ENCODE data around the gene IGF1R.
A peak's percentile ranks its signal among the peaks of the same experiment; 100 is the strongest.

Gene IGF1R

GRCh38 chr15:98802187-98802586, 153.8 kb downstream of the IGF1R start:
- in situ Hi-C loops (cut with MboI; ENCODE audit: low pct_unique_long_range_greater_than_20kb, low sequenced_read_pairs) = no loop called here
- no peak for DNase-seq

- in situ Hi-C loops (cut with MboI; ENCODE audit: low pct_unique_long_range_greater_than_20kb, low sequenced_read_pairs) = no loop called here
- no peak for DNase-seq
Observed at GRCh38 chr15:98803228-98804056, 155.1 kb downstream of the IGF1R start.

DNA sequence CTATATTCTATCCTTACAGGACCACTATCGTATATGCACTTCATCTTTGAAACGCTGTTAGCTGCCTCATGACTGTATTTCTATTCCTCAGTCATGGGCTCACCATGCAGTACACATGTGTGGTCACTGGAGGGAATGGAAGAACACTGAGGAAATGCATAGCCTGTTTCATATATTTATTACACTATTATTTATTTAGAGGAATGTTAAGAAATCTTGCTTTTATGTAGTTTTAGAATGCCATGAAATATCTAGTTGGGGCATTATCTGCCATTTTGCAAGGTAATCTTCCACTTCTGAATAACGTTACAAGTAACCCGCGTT, 155.7 kb downstream of the IGF1R start:
- no peak for DNase-seq
- in situ Hi-C loops (cut with MboI; ENCODE audit: low pct_unique_long_range_greater_than_20kb, low sequenced_read_pairs) = no loop called here

GRCh38 chr15:98805434-98806274, 157.3 kb downstream of the IGF1R start:
- DNase-seq = no peak
- in situ Hi-C loops (cut with MboI; ENCODE audit: low pct_unique_long_range_greater_than_20kb, low sequenced_read_pairs) = no loop called here

GRCh38 chr15:98806275-98806895, 158.0 kb downstream of the IGF1R start:
- in situ Hi-C loops (cut with MboI; ENCODE audit: low pct_unique_long_range_greater_than_20kb, low sequenced_read_pairs) = no loop called here
- no peak for DNase-seq

DNA sequence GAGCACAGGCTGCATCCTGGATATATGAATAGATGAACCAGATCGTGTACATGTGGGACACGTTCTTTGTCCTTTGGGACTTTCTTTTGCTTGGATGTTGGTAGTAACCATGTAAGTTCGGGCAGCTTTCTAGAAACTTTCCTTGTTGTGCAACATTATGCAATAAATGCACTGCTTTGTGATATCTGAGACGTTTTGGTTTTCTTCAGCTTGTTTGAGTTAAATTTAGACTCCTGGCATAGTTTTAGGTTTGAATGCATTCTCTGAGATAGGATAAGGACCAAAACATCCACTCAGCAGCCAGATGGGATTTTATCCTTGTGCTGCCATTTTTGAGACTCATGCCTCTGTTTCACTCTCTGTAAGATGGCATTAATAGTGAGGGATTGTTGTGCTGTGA, 158.9 kb downstream of the IGF1R start:
- in situ Hi-C loops (cut with MboI; ENCODE audit: low pct_unique_long_range_greater_than_20kb, low sequenced_read_pairs) = no loop called here
- no peak for DNase-seq

DNA sequence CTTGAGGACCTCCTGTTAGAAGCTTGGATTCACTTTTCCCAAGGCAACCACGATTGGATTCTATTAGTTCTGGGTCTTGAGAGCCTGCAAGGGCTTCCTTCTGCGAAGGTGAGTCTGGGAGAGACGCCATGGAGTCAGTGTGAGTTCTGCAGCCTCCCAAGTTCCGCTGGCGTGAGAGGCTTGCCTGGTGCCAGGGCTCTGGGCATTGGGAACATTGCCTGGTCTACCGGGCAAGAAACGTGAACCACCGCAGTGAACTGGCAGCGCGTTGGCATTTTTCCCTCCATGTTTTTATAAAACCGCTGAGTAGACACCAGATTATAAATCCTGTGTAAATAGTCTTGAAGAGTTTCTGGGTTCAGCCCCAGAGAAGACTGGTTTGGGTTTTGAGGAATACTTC, 160.9 kb downstream of the IGF1R start:
- no peak for DNase-seq
- in situ Hi-C loops (cut with MboI; ENCODE audit: low pct_unique_long_range_greater_than_20kb, low sequenced_read_pairs) = no loop called here

DNA sequence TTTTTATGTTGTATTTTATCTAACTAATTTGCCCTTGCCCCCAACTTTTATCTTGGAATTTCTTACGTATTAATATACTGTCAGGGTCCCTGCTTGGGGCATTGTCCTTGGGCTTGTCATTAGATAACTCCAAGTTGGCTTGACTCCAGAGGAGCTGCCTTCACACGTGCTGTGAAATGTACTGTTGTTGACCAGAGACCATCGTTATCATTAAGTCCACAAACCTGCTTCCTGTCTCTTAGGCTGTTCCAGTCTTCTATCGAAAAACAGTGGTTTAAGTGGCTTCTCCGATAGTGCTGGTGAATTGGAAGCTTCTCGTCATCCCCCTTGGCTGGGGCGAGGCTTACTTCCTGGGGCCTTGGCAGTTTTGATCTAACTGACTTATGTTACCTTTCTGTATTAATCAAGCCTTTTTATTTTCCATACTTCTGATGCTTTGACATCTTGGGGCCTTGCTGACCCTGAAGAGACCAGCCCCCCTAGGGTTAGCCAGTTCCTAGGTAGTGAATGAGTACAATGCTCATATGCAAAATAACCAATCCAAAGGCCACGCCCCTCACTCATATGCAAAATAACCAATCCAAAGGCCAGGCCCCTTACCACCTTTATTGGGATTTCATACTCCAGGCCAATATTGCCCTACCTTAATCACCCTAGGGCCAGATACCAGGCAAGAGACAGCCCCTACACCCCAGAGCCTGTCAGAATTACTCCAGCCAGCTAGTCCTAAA, 164.5 kb downstream of the IGF1R start:
- in situ Hi-C loops (cut with MboI; ENCODE audit: low pct_unique_long_range_greater_than_20kb, low sequenced_read_pairs) = no loop called here
- no peak for DNase-seq

DNA sequence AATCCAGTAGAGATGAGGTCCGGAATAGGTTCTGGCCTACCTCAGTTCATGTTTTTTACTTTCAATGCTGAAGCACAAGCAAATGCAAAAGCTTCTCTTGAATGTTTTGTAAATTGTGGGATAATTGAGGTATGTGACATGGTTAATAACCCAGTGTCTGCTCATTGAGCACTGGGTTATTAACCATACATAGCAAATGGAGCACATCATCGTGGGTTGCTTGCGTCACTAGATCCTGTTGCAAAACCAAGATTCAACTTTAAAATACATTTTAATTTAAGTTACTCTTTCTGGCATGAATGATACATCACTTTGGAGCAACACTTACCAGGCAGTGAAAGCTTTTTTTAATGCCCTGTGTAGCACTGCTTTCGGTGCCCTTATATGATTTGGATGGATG, 165.6 kb downstream of the IGF1R start:
- DNase-seq = no peak
- in situ Hi-C loops (cut with MboI; ENCODE audit: low pct_unique_long_range_greater_than_20kb, low sequenced_read_pairs) = no loop called here

DNA sequence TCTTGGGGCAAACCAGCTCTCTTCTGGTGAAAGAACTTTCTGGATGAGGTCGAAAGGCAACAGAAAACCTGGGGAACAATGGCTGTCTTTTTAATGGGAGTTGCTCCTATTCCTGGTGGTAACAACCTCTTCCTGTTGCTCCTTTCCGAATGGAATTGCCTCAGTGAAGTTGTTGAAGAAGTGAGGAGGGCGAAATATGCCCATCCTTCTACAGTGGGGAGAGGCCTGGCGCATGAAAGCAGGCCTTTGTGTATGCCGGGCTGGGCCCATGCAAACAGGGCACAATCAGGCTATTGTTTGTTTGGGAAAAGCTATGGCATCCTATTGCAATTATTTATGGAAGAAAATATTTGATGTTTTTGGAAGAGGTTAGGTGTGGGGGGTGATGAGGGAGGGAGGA, 166.9 kb downstream of the IGF1R start:
- DNase-seq = no peak
- in situ Hi-C loops (cut with MboI; ENCODE audit: low pct_unique_long_range_greater_than_20kb, low sequenced_read_pairs) = no loop called here

- in situ Hi-C loops (cut with MboI; ENCODE audit: low pct_unique_long_range_greater_than_20kb, low sequenced_read_pairs) = no loop called here
- no peak for DNase-seq
Observed at GRCh38 chr15:98817745-98818144, 169.4 kb downstream of the IGF1R start.

DNA sequence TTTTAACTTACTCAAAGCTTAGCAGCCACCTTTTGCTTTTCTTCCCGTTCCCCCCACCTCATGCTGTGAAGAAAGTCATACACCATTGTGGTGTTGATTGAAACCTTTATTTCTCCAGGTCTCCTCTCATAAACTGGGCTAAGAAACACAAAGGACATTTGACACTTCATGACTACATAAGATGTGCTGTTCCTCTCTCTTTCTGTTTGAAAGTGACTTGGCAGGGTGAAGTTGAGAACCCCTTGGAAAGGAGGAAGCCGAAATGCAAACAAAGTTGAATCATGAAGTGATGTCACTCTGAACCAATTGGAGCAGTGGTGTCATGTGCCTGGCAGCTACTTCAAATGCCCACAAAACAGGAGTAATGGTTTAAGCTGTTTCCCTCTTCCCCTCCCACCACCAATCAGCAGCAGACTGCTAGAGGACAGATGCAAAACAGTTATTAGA, 174.7 kb downstream of the IGF1R start:
- in situ Hi-C loops (cut with MboI; ENCODE audit: low pct_unique_long_range_greater_than_20kb, low sequenced_read_pairs) = no loop called here

DNA sequence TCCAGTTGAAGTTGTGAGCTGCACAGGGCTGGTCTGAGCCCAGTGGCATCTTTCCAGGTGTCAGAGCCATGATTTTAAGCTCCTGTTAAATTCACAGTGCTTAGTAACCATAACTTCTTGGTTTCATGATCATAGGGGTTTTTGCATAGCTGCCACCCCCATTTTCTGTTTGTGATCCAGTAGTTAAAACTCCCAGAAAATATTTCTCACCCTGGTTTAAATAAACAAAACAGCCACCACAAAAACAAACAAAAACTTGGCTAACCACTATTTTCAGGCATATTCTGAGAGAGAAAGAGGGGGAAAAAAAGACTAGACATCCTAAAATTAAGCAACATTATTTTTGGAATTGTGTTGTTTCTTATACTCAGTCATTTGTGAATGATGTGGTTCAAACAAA, 175.3 kb downstream of the IGF1R start:
- no peak for DNase-seq
- in situ Hi-C loops (cut with MboI; ENCODE audit: low pct_unique_long_range_greater_than_20kb, low sequenced_read_pairs) = no loop called here

More for the DNA sequence above, 174.7 kb downstream of the IGF1R start:
- peak; percentile 81 for DNase-seq

DNA sequence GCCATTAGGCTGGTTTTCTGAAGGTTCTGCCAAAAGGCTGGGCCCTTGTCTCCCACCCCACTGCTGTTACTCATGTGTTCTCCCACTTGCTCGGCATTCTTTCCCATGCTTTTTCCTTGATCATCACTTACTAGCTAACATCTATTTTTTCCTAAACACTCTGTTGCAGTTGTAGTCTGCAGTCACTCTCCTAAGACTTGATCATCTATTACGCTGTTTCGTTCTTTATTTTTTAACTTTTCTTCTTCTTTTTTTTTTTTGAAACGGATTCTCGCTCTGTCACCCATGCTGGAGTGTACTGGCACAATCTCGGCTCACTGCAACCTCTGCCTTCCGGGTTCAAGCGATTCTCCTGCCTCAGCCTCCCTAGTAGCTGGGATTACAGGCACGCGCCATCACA, 176.3 kb downstream of the IGF1R start:
- DNase-seq = no peak
- in situ Hi-C loops (cut with MboI; ENCODE audit: low pct_unique_long_range_greater_than_20kb, low sequenced_read_pairs) = no loop called here

GRCh38 chr15:98826658-98827057, 178.3 kb downstream of the IGF1R start:
- no peak for DNase-seq
- in situ Hi-C loops (cut with MboI; ENCODE audit: low pct_unique_long_range_greater_than_20kb, low sequenced_read_pairs) = no loop called here

- in situ Hi-C loops (cut with MboI; ENCODE audit: low pct_unique_long_range_greater_than_20kb, low sequenced_read_pairs) = no loop called here
- DNase-seq = no peak
Observed at GRCh38 chr15:98827217-98827616, 178.9 kb downstream of the IGF1R start.

DNA sequence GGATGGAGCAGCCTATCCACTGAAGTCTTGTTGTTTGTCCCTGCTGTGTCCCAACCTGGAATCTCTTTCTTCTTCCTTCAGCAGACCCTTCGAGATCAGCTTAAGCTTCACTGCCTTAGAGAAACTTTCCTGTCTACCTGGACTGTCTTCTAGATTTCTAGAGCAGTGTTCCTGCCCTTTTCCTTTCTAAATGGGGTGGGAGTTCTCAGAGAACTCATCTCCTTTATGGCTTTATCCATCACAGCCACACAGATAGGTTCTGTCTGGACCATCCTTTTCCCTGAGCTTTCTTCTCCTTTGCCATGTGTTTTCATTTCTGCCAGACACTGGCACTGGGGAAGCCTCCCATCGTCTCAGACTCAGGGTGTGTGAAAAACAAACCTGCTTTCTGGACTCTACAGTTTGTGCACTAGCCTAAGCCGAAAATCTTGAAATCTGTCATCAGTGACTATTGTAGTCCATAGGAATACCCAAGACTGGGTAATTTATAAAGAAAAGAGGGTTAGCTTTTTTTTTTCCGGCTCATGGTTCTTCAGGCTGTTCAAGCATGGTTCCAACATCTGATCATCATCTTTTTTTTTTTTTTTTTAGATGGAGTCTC, 181.8 kb downstream of the IGF1R start:
- no peak for DNase-seq
- in situ Hi-C loops (cut with MboI; ENCODE audit: low pct_unique_long_range_greater_than_20kb, low sequenced_read_pairs) = no loop called here

- in situ Hi-C loops (cut with MboI; ENCODE audit: low pct_unique_long_range_greater_than_20kb, low sequenced_read_pairs) = no loop called here
- DNase-seq = no peak
Observed at GRCh38 chr15:98834976-98835375, 186.6 kb downstream of the IGF1R start.

DNA sequence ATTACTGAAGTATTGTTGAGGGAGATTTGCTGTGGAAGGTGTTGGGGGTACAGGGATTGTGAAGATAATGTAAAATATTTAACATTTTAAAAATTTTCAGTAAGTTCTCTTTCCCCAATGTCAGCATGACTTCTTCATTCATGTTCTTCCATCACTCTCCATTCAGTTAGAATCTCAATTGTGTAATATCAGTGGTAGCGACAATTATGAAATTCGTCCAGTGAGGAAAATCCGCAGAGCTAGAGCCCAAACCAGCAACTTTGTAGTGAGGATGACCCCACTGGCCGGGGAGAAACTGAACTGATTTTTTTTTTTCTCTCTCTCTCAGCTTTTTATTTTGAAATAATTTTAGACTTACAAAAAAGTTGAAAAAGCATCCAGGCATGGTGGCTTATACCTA, 187.5 kb downstream of the IGF1R start:
- DNase-seq = no peak
- in situ Hi-C loops (cut with MboI; ENCODE audit: low pct_unique_long_range_greater_than_20kb, low sequenced_read_pairs) = no loop called here
